Gastrocnemius medialis (tissue), 4 donors: ENCODE data around the gene GPR45.

Source experiments
- CTCF ChIP-seq, 5 experiments: fragments of 450-650 bp in 3 of 5; fragments of 200-600 bp in 2 of 5; sonication (generic) in 2 of 5; IDR thresholded peaks in 4 of 5; conservative IDR thresholded peaks in 1 of 5; 1 replicate in 4 of 5; 2 replicates in 1 of 5; pipeline ENCODE4 v1.5.1; 2016 to 2019; ENCODE audit warnings: antibody characterized with exemption in 5 of 5, mild to moderate bottlenecking in 3 of 5, moderate library complexity in 3 of 5
- POLR2A ChIP-seq, 2 donors: fragments of 450-650 bp; IDR thresholded peaks; one replicate each; pipeline ENCODE4 v1.6.1; 2017; ENCODE audit warnings: antibody characterized with exemption in 2 of 2, mild to moderate bottlenecking in 2 of 2, moderate library complexity in 2 of 2

GRCh38 chr2:105288133-105288532 is 46.6 kb downstream of the GPR45 start:
- TF ChIP-seq POLR2A (IDR thresholded peaks at IDR 0.05): no peak
- TF ChIP-seq CTCF (IDR thresholded peaks at IDR 0.05 in 4 of 5, conservative IDR thresholded peaks at IDR 0.05 in 1 of 5): no peak
